SU-DHL-6 (cell line): ENCODE results near the gene MYO1D.

ENCODE experiments used
- EZH2phosphoT487 ChIP-seq: fragments of 200-600 bp; sonication (generic), shearing (Covaris generic); conservative IDR thresholded peaks from 2 replicates; pipeline ENCODE4 v1.6.1; 2018; ENCODE audit warnings: mild to moderate bottlenecking, antibody characterized with exemption, low read length, moderate library complexity, mixed read lengths
- TF ChIP-seq, protein P1 (sequence below): fragments of 200-600 bp; sonication (generic); IDR thresholded peaks from one replicate; pipeline ENCODE4 v1.5.1; 2017; ENCODE audit warnings: antibody characterized with exemption, mild to moderate bottlenecking, low read length, moderate library complexity; ENCODE audit not compliant: insufficient read depth, poor library complexity, severe bottlenecking

DNA sequence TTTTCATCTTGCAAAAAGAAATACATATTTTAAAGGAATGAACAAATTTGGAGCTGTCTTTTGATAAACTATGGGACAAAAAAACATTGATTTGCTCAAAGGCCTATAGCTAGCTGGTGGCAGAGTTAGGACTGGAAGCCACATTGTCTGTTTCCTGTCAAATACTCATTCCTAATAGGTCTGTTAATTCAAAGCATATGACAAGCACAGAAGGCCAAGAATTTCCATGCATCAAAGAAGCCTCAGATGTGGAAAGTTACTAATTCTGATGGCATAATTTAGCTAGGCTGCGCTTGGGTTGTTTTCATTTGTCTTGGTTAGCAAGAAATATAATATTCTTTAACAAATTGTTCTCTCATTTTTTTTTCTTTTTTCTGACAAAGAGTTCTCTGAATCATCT, 292.1 kb downstream of the MYO1D start:
- TF ChIP-seq, protein P1, sequence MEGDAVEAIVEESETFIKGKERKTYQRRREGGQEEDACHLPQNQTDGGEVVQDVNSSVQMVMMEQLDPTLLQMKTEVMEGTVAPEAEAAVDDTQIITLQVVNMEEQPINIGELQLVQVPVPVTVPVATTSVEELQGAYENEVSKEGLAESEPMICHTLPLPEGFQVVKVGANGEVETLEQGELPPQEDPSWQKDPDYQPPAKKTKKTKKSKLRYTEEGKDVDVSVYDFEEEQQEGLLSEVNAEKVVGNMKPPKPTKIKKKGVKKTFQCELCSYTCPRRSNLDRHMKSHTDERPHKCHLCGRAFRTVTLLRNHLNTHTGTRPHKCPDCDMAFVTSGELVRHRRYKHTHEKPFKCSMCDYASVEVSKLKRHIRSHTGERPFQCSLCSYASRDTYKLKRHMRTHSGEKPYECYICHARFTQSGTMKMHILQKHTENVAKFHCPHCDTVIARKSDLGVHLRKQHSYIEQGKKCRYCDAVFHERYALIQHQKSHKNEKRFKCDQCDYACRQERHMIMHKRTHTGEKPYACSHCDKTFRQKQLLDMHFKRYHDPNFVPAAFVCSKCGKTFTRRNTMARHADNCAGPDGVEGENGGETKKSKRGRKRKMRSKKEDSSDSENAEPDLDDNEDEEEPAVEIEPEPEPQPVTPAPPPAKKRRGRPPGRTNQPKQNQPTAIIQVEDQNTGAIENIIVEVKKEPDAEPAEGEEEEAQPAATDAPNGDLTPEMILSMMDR: no peak
- TF ChIP-seq EZH2phosphoT487: no peak
